Esophagus muscularis mucosa (tissue), 4 donors: Measurements from ENCODE around the gene VAPA. TPM values are rescaled to one million over a fixed set of nuclear protein-coding genes. Genes with fewer than 3 reads are reported as not detected.

Experiments
- DNase-seq: peaks from one replicate; pipeline ENCODE4 v3.0.0-alpha.2; 2017; ENCODE audit errors: extremely low spot score
- H3K27ac ChIP-seq, 4 donors: fragments of 200-600 bp; sonication (generic); replicated peaks in 1 of 4; 1 replicate in 3 of 4; 2 replicates in 1 of 4; pipeline ENCODE4 v1.5.1; 2016 to 2019; ENCODE audit warnings: mild to moderate bottlenecking in 1 of 4
- H3K27me3 ChIP-seq, 4 donors: fragments of 200-600 bp; sonication (generic); one replicate each; pipeline versions ENCODE4 v1.5.1 to v1.6.0; 2016 to 2019
- H3K36me3 ChIP-seq, 4 donors: fragments of 200-600 bp; sonication (generic); one replicate each; pipeline ENCODE4 v1.5.1; 2016 to 2019
- H3K4me1 ChIP-seq, 4 donors: fragments of 200-600 bp; sonication (generic); one replicate each; pipeline ENCODE4 v1.5.1; 2016 to 2019
- H3K4me3 ChIP-seq, 4 donors: fragments of 200-600 bp; sonication (generic); 1 replicate in 2 of 4; 2 replicates in 2 of 4; pipeline ENCODE4 v1.5.1; 2016 to 2019; ENCODE audit warnings: mild to moderate bottlenecking in 4 of 4, moderate library complexity in 1 of 4
- H3K9me3 ChIP-seq, 4 donors: fragments of 200-600 bp; sonication (generic); 1 replicate in 3 of 4; 2 replicates in 1 of 4; pipeline ENCODE4 v1.5.1; 2016 to 2019
- CTCF ChIP-seq, 3 experiments: fragments of 200-600 bp in 2 of 3; fragments of 450-650 bp in 1 of 3; sonication (generic) in 2 of 3; IDR thresholded peaks; one replicate each; pipeline ENCODE4 v1.5.1; 2017 to 2019; ENCODE audit warnings: antibody characterized with exemption in 3 of 3, mild to moderate bottlenecking in 2 of 3, moderate library complexity in 1 of 3
- EP300 ChIP-seq: sonication (generic); formaldehyde crosslinking; IDR thresholded peaks from one replicate; pipeline ENCODE4 v1.6.1; 2017; ENCODE audit warnings: antibody characterized with exemption
- POLR2A ChIP-seq: fragments of 450-650 bp; IDR thresholded peaks from one replicate; pipeline ENCODE4 v1.6.1; 2017; ENCODE audit warnings: antibody characterized with exemption, moderate library complexity, mild to moderate bottlenecking, low read depth
- POLR2AphosphoS5 ChIP-seq, 2 donors: sonication (generic); formaldehyde crosslinking; IDR thresholded peaks; one replicate each; pipeline ENCODE4 v1.6.1; 2017; ENCODE audit warnings: antibody characterized with exemption in 2 of 2
- WGBS: methylation state at CpG from one replicate; pipeline ENCODE4 v1.1.5; 2018; 5-methylcytosine and 5-hydroxymethylcytosine counted together
- intact Hi-C: fragments of 100-400 bp; cut with DNase I; formaldehyde crosslinking; loops from one replicate; pipeline ENCODE4 v1.15.1; 2023
- total RNA-seq, 4 donors: library from RNA; depleted of rRNA; stranded (reverse); fragments of >200 nt; gene quantifications; one replicate each; pipeline versions ENCODE4 v1.1.0 to v1.2.1, GENCODE V29; 2016

VAPA gene
- total RNA-seq, 4 donors from 2014 or later, result 198 to 336 (median 260) TPM

- intact Hi-C loops, result loop anchor here (10.0 kb wide), 1 partner anchor 523 kb away; the partner anchor contains the start of gene NAPG
- no peak overlapping the region for H3K4me3 ChIP-seq
- H3K9me3 ChIP-seq, result peaks cover 0 to 13% (median 0%) of the 10 kb centered on the region in 4 donors
- TF ChIP-seq POLR2A (no peak), CTCF (IDR thresholded peaks at IDR 0.05) (no peak), POLR2AphosphoS5 (IDR thresholded peaks at IDR 0.05) (no peak), EP300 (no peak)
- 87% methylated on average over 3 of the region's 3 CpGs for WGBS
- H3K36me3 ChIP-seq, result no peaks in the 10 kb centered on the region
- no peaks in the 10 kb centered on the region for H3K27me3 ChIP-seq
- no peak for DNase-seq
- peaks cover 5 to 12% (median 8%) of the 10 kb centered on the region in 4 donors for H3K4me1 ChIP-seq
- H3K27ac ChIP-seq, result no peak overlapping the region
These were observed 88.5 kb downstream of the VAPA start for GRCh38 chr18:10002280-10002679.

GRCh38 chr18:10003281-10003680, 89.5 kb downstream of the VAPA start:
- Histone ChIP-seq H3K4me1 (peaks cover 5 to 12% (median 8%) of the 10 kb centered on the region in 4 donors), H3K4me3 (no peak overlapping the region), H3K27me3 (no peaks in the 10 kb centered on the region), H3K36me3 (no peaks in the 10 kb centered on the region), H3K27ac (no peak overlapping the region), H3K9me3 (peaks cover 0 to 10% (median 0%) of the 10 kb centered on the region in 4 donors)
- intact Hi-C loops, result loop anchor here (10.0 kb wide), 1 partner anchor 522 kb away; the partner anchor contains the start of gene NAPG
- no peak for TF ChIP-seq EP300
- no peak for TF ChIP-seq POLR2AphosphoS5 (IDR thresholded peaks at IDR 0.05)
- no peak for TF ChIP-seq CTCF (IDR thresholded peaks at IDR 0.05)
- TF ChIP-seq POLR2A, result no peak
- DNase-seq, result no peak
- 83% methylated on average over 1 of the region's 1 CpG for WGBS

GRCh38 chr18:10003866-10004265, 90.0 kb downstream of the VAPA start:
- no peak for TF ChIP-seq CTCF (IDR thresholded peaks at IDR 0.05)
- Histone ChIP-seq H3K27ac (no peak overlapping the region), H3K4me3 (no peak overlapping the region), H3K36me3 (no peaks in the 10 kb centered on the region), H3K27me3 (no peaks in the 10 kb centered on the region), H3K4me1 (peaks cover 5 to 12% (median 8%) of the 10 kb centered on the region in 4 donors), H3K9me3 (peaks cover 0 to 6% (median 0%) of the 10 kb centered on the region in 4 donors)
- DNase-seq, result no peak
- intact Hi-C loops, result loop anchor here (10.0 kb wide), 1 partner anchor 521 kb away; the partner anchor contains the start of gene NAPG
- WGBS, result 82% methylated on average over 6 of the region's 7 CpGs

GRCh38 chr18:10006311-10006893, 92.6 kb downstream of the VAPA start:
- H3K9me3 ChIP-seq, result no peaks in the 10 kb centered on the region
- H3K27ac ChIP-seq, result no peak overlapping the region
- intact Hi-C loops, result loop anchor here (10.0 kb wide), 1 partner anchor 518 kb away; the partner anchor contains the start of gene NAPG
- H3K27me3 ChIP-seq, result no peaks in the 10 kb centered on the region
- WGBS, result 83% methylated on average over 4 of the region's 4 CpGs
- H3K36me3 ChIP-seq, result no peaks in the 10 kb centered on the region
- TF ChIP-seq POLR2AphosphoS5 (IDR thresholded peaks at IDR 0.05) (no peak), EP300 (no peak), POLR2A (no peak), CTCF (IDR thresholded peaks at IDR 0.05) (peak; percentile 34 to 38 (median 38))
- no peak overlapping the region for H3K4me3 ChIP-seq
- DNase-seq, result no peak
- peaks cover 23 to 36% (median 31%) of the 10 kb centered on the region in 4 donors for H3K4me1 ChIP-seq
